WTC11 (cell line): ENCODE data around the gene EDC3. TPM values are rescaled to one million over a fixed set of nuclear protein-coding genes. Genes with fewer than 3 reads are reported as not detected.
"Not testable (repeated sequence)": the region's sequence is repeated elsewhere in the genome, so short reads cannot be mapped to it uniquely, and the experiment has no call there.

ENCODE experiments used
- ATAC-seq: fragments of 200-7000 bp; cut with Tn5 transposase; 2 replicates; pipeline ENCODE4 v1.10.0; 2021; ENCODE audit warnings: mild to moderate bottlenecking, moderate library complexity
- CTCF ChIA-PET: fragments of 300-600 bp; sonication (Branson Sonifier 250); formaldehyde crosslinking; loops from one replicate; lab custom pipeline; 2021; ENCODE audit warnings: antibody characterized with exemption; lab: Charles Lee
- POLR2A ChIA-PET: fragments of 350-600 bp; sonication (Branson Sonifier 250); formaldehyde crosslinking; loops from one replicate; lab custom pipeline; 2021; ENCODE audit warnings: antibody characterized with exemption; lab: Charles Lee
- DNase-seq: peaks from one replicate; pipeline ENCODE4 v3.0.0; 2021; ENCODE audit warnings: low spot score
- H3K27ac Mint-ChIP-seq: 2 replicates; pipeline ENCODE4 v1.8.0; 2021; ENCODE audit warnings: mixed read lengths
- H3K27me3 Mint-ChIP-seq: 2 replicates; pipeline ENCODE4 v1.8.0; 2021; ENCODE audit warnings: low read depth, mild to moderate bottlenecking, moderate library complexity, mixed read lengths
- H3K36me3 Mint-ChIP-seq: 2 replicates; pipeline ENCODE4 v1.8.0; 2021; ENCODE audit warnings: mixed read lengths
- H3K4me1 Mint-ChIP-seq: 2 replicates; pipeline ENCODE4 v1.8.0; 2022; ENCODE audit warnings: mixed read lengths
- H3K4me3 Mint-ChIP-seq: 2 replicates; pipeline ENCODE4 v1.8.0; 2021; ENCODE audit warnings: mild to moderate bottlenecking, moderate library complexity, mixed read lengths
- H3K9me3 Mint-ChIP-seq: 2 replicates; pipeline ENCODE4 v1.8.0; 2021; ENCODE audit warnings: mixed read lengths
- CBFB ChIP-seq: sonication (generic); formaldehyde crosslinking; IDR thresholded peaks from 2 replicates; pipeline ENCODE4 v1.8.1; 2022; ENCODE audit warnings: mild to moderate bottlenecking, low read depth, missing genetic modification reagents
- CREM ChIP-seq: sonication (generic); formaldehyde crosslinking; IDR thresholded peaks from 2 replicates; pipeline ENCODE4 v1.8.1; 2022; ENCODE audit warnings: mild to moderate bottlenecking, missing genetic modification reagents, moderate library complexity
- ESRRA ChIP-seq: sonication (generic); formaldehyde crosslinking; IDR thresholded peaks from 2 replicates; pipeline ENCODE4 v1.8.1; 2022; ENCODE audit warnings: mild to moderate bottlenecking, missing genetic modification reagents, borderline replicate concordance
- GTF2I ChIP-seq: fragments of 250-450 bp; sonication (Bioruptor Pico); conservative IDR thresholded peaks from 2 replicates; pipeline ENCODE4 v1.4.0; 2021; ENCODE audit warnings: mild to moderate bottlenecking
- IRF1 ChIP-seq: sonication (generic); formaldehyde crosslinking; IDR thresholded peaks from 2 replicates; pipeline ENCODE4 v1.8.0; 2023; ENCODE audit warnings: missing genetic modification reagents
- MYBL2 ChIP-seq: sonication (generic); formaldehyde crosslinking; IDR thresholded peaks from 2 replicates; pipeline ENCODE4 v1.8.1; 2023; ENCODE audit warnings: mild to moderate bottlenecking, moderate library complexity, missing genetic modification reagents
- NFE2L1 ChIP-seq: sonication (generic); formaldehyde crosslinking; IDR thresholded peaks from 2 replicates; pipeline ENCODE4 v1.8.1; 2023; ENCODE audit warnings: missing genetic modification reagents
- SMAD4 ChIP-seq: sonication (generic); formaldehyde crosslinking; IDR thresholded peaks from 2 replicates; pipeline ENCODE4 v1.8.0; 2022; ENCODE audit warnings: mild to moderate bottlenecking, missing genetic modification reagents
- TCF7 ChIP-seq: sonication (generic); formaldehyde crosslinking; IDR thresholded peaks from 2 replicates; pipeline ENCODE4 v1.8.0; 2022; ENCODE audit warnings: mild to moderate bottlenecking, low read depth, missing genetic modification reagents, moderate library complexity
- ZBTB21 ChIP-seq: sonication (generic); formaldehyde crosslinking; IDR thresholded peaks from 2 replicates; pipeline ENCODE4 v1.8.1; 2023; ENCODE audit warnings: mild to moderate bottlenecking, missing genetic modification reagents, borderline replicate concordance
- ZNF396 ChIP-seq: fragments of 250-450 bp; sonication (Bioruptor Pico); IDR thresholded peaks from 2 replicates; pipeline ENCODE4 v1.8.0; 2021; ENCODE audit warnings: mild to moderate bottlenecking, moderate library complexity, borderline replicate concordance
- ZNF532 ChIP-seq: fragments of 250-450 bp; sonication (Bioruptor Pico); IDR thresholded peaks from 2 replicates; pipeline ENCODE4 v1.9.0; 2021; ENCODE audit warnings: mild to moderate bottlenecking, borderline replicate concordance
- total RNA-seq: library from RNA; stranded (reverse); gene quantifications from 3 replicates; pipeline ENCODE4 v1.2.3, GENCODE V29; 2021
- TF ChIP-seq, protein P1 (sequence below): fragments of 250-450 bp; sonication (Bioruptor Pico); IDR thresholded peaks from 2 replicates; pipeline ENCODE4 v2.1.2; 2022; ENCODE audit warnings: mild to moderate bottlenecking, moderate library complexity
- TF ChIP-seq, protein P2 (sequence below): sonication (generic); formaldehyde crosslinking; IDR thresholded peaks from 2 replicates; pipeline ENCODE4 v1.8.1; 2023; ENCODE audit warnings: mild to moderate bottlenecking, missing genetic modification reagents
- TF ChIP-seq, protein P3 (sequence below): sonication (generic); formaldehyde crosslinking; IDR thresholded peaks from 2 replicates; pipeline ENCODE4 v1.8.1; 2022; ENCODE audit warnings: mild to moderate bottlenecking, missing genetic modification reagents, moderate library complexity, borderline replicate concordance

EDC3 gene
- total RNA-seq, 1 experiment from 2014 or later: 54.7 TPM

DNA sequence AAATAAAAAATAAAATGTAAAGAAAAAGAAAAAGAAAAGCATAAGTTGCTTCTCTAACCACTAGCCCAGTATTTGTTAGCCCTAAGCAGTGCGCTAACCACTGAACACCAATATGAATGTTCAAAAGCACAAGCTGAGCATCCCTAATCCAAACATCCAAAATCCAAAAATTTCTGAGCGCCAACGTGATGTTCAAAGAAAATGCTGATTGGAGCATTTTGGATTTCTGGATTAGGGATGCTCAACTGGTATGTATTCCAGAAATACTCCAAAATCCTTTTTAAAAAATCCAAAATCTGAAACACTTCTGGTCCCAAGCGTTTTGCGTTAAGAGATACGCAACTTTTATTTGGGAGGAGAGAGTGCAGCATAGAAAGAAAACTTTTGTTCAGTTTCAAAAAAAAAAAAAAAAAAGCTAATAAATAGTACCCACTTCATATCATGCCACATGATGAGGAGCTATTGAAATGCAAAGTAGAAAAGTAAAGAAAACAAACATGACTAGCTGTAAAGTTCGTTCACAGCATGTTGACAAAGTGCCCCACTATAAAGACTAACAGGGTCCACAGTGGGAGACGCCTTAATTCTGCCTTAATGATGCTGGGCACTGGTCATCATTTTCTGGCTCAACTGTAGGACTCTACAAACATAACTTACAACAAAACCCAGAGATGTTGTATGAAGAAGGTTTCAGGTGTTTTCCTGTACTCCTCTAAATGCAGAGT, 32.4 kb downstream of the EDC3 start (continued):
- TF ChIP-seq IRF1 (CRISPR knock-in tag): no peak

DNA sequence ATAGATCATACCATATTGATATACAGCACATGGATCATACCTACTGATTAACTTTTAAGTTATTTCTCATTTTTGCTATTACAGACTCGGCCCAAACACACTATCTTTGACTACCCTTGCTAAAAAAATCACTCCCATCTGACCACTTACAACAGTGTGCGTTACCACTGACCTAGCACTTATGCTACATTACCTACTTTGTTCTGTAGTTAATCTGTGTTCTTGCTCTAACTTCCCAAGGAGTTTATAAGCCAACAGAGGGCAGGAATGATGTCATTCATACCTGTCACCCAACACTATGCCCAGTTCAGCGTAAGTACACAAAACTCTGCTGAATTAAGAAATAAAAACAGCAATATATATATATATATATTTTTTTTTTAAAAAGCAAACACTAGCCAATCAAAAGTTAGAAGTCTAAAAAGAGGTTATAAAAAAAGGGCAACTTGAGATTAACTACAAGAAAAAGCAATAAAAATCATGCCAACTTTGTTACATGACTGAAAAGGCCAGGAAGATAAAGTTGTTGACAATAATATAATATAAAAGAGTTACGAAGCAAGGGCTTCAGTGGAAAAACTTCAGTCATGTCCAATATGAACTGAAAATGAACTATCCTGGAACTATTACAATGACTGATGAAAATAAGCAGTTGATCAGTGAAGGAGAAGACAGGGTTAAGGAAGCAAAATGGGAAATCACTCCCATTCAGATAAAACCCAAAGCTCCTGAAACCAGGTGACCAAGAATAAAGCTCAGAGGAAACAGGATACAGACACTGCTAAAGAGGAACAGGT, 33.6 kb downstream of the EDC3 start:
- no peaks in the 10 kb centered on the region; the same call in 1 of the 2 replicates for H3K36me3 Mint-ChIP-seq
- no peaks in the 10 kb centered on the region for H3K27me3 Mint-ChIP-seq
- H3K4me3 Mint-ChIP-seq: no peak overlapping the region
- no peaks in the 10 kb centered on the region for H3K9me3 Mint-ChIP-seq
- TF ChIP-seq SMAD4 (CRISPR knock-in tag) (no peak), GTF2I (CRISPR knock-in tag) (no peak), CREM (CRISPR knock-in tag) (no peak), ZNF396 (CRISPR knock-in tag) (no peak), ESRRA (CRISPR knock-in tag) (no peak), ZBTB21 (no peak), ZNF532 (CRISPR knock-in tag) (no peak), MYBL2 (CRISPR knock-in tag) (no peak), CBFB (CRISPR knock-in tag) (no peak), NFE2L1 (CRISPR knock-in tag) (no peak), TCF7 (CRISPR knock-in tag) (no peak)
- TF ChIP-seq, protein P1, sequence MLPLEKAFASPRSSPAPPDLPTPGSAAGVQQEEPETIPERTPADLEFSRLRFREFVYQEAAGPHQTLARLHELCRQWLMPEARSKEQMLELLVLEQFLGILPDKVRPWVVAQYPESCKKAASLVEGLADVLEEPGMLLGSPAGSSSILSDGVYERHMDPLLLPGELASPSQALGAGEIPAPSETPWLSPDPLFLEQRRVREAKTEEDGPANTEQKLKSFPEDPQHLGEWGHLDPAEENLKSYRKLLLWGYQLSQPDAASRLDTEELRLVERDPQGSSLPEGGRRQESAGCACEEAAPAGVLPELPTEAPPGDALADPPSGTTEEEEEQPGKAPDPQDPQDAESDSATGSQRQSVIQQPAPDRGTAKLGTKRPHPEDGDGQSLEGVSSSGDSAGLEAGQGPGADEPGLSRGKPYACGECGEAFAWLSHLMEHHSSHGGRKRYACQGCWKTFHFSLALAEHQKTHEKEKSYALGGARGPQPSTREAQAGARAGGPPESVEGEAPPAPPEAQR (CRISPR knock-in tag): no peak
- TF ChIP-seq, protein P2, sequence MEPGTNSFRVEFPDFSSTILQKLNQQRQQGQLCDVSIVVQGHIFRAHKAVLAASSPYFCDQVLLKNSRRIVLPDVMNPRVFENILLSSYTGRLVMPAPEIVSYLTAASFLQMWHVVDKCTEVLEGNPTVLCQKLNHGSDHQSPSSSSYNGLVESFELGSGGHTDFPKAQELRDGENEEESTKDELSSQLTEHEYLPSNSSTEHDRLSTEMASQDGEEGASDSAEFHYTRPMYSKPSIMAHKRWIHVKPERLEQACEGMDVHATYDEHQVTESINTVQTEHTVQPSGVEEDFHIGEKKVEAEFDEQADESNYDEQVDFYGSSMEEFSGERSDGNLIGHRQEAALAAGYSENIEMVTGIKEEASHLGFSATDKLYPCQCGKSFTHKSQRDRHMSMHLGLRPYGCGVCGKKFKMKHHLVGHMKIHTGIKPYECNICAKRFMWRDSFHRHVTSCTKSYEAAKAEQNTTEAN: no peak
- TF ChIP-seq, protein P3, sequence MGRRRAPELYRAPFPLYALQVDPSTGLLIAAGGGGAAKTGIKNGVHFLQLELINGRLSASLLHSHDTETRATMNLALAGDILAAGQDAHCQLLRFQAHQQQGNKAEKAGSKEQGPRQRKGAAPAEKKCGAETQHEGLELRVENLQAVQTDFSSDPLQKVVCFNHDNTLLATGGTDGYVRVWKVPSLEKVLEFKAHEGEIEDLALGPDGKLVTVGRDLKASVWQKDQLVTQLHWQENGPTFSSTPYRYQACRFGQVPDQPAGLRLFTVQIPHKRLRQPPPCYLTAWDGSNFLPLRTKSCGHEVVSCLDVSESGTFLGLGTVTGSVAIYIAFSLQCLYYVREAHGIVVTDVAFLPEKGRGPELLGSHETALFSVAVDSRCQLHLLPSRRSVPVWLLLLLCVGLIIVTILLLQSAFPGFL: no peak
- DNase-seq (no peak), ATAC-seq (no peak)
- ChIA-PET POLR2A (interaction anchor here (1.2 kb wide), 1 partner anchor 99 kb away, joined by 3 read pairs; no protein-coding TSS in a partner anchor), CTCF (interaction anchor here (1.2 to 3.9 kb wide), 6 partner anchors 27 to 107 kb away, joined by 3 to 24 read pairs (median 4); no protein-coding TSS in a partner anchor)
- H3K27ac Mint-ChIP-seq: no peak overlapping the region
- peaks cover 4% of the 10 kb centered on the region; the same call in 1 of the 2 replicates for H3K4me1 Mint-ChIP-seq

GRCh38 chr15:74661280-74661679, 34.5 kb downstream of the EDC3 start:
- CTCF ChIA-PET: interaction anchor here (1.2 kb wide), 2 partner anchors 26 to 108 kb away, joined by 3 read pairs; no protein-coding TSS in a partner anchor
- not testable (repeated sequence) for ATAC-seq, DNase-seq, H3K9me3 Mint-ChIP-seq, H3K4me3 Mint-ChIP-seq, H3K36me3 Mint-ChIP-seq, H3K27me3 Mint-ChIP-seq, H3K27ac Mint-ChIP-seq, H3K4me1 Mint-ChIP-seq
- POLR2A ChIA-PET: interaction anchor here (0.6 kb wide), 1 partner anchor 46 kb away, joined by 3 read pairs; no protein-coding TSS in a partner anchor
